ENCODE data around the gene FOXL1. TPM values are rescaled to one million over a fixed set of nuclear protein-coding genes. Genes with fewer than 3 reads are reported as not detected.

FOXL1 gene
- total and polyA plus RNA-seq, 2 of the 13 experiments (the other 11 are each of a cell fraction or from before 2014, with no cell fraction given), result not detected

- TF ChIP-seq ZGPAT (CRISPR knock-in tag; IDR thresholded peaks at IDR 0.05) (peak; percentile 48; the same call in 1 of the 2 replicates), SUZ12 (IDR thresholded peaks at IDR 0.05; ENCODE audit: low read depth, low read length) (peak; percentile 27), NCOA2 (CRISPR knock-in tag; IDR thresholded peaks at IDR 0.05) (0 out of 2 replicates have a peak, but pooled peaks have one; percentile 11), CEBPZ (IDR thresholded peaks at IDR 0.05; ENCODE audit: low read length) (no peak), TARDBP (CRISPR knock-in tag; IDR thresholded peaks at IDR 0.05) (peak; percentile 59; the same call in 1 of the 2 replicates), THAP9 (CRISPR knock-in tag; IDR thresholded peaks at IDR 0.05; ENCODE audit: borderline replicate concordance) (no peak), STAG1 (CRISPR knock-in tag; IDR thresholded peaks at IDR 0.05) (peak; percentile 99), ZNF501 (CRISPR knock-in tag; IDR thresholded peaks at IDR 0.05) (peak; percentile 93)
Measured at GRCh38 chr16:86563469-86564345, 14.6 kb upstream of the FOXL1 start (continued).
